ENCODE data around the gene SEPTIN6. TPM values are rescaled to one million over a fixed set of nuclear protein-coding genes. Genes with fewer than 3 reads are reported as not detected.

SEPTIN6 gene
- total and polyA plus RNA-seq, 2 donors (not counting 3 experiments of a cell fraction or from before 2014, with no cell fraction given) = 23.1 to 31.8 TPM

- CTCF ChIA-PET = no interaction called here
- intact Hi-C loops (cut with micrococcal nuclease) = no loop called here
- Histone ChIP-seq H4K20me1 (replicated peaks; ENCODE audit: control insufficient read depth, extremely low read depth, insufficient read depth, low read length) (no peaks in the 10 kb centered on the region), H2AFZ (ENCODE audit: low read depth, low read length) (no peak overlapping the region), H3K4me2 (ENCODE audit: insufficient read depth, low read length) (no peak overlapping the region), H3K36me3 (ENCODE audit: control insufficient read depth in 2 of 2, extremely low read depth in 1 of 2, insufficient read depth in 2 of 2, low read length in 2 of 2) (no peaks in the 10 kb centered on the region), H3K9me1 (replicated peaks; ENCODE audit: control insufficient read depth, extremely low read depth, insufficient read depth, low read length) (no peaks in the 10 kb centered on the region), H3K9me3 (replicated peaks; ENCODE audit: control insufficient read depth, insufficient read depth, low read length) (no peaks in the 10 kb centered on the region), H3K27ac (ENCODE audit: insufficient read depth, low read depth, low read length) (no peak overlapping the region), H3K4me3 (replicated peaks in 1 of 3; ENCODE audit: insufficient read depth in 1 of 3, low read depth in 1 of 3, low read length in 3 of 3) (no peak overlapping the region), H3K4me1 (ENCODE audit: control insufficient read depth, extremely low read depth, insufficient read depth, low read length) (no peaks in the 10 kb centered on the region), H3K79me2 (ENCODE audit: control insufficient read depth, insufficient read depth, low read length) (no peaks in the 10 kb centered on the region), H3K9ac (replicated peaks; ENCODE audit: extremely low read depth, insufficient read depth, low read length) (no peak overlapping the region), H3K27me3 (ENCODE audit: control insufficient read depth in 2 of 2, insufficient read depth in 2 of 2, low read length in 2 of 2) (no peaks in the 10 kb centered on the region)
- DNase-seq (ENCODE audit: low read depth, low spot score) = no peak
- dilution Hi-C loops (cut with MboI; ENCODE audit: extremely low pct_ligation_motif_present, low sequenced_read_pairs) = no loop called here
- no TSS peak for BruUV-seq (replicated peaks)
- TF ChIP-seq MYC (IDR thresholded peaks at IDR 0.05; ENCODE audit: low read depth, low read length) (no peak), CTCF (IDR thresholded peaks at IDR 0.05; ENCODE audit: extremely low read depth in 1 of 2, insufficient read depth in 1 of 2, low read depth in 1 of 2, low read length in 2 of 2) (no peak), EZH2 (IDR thresholded peaks at IDR 0.05; ENCODE audit: borderline replicate concordance, low read depth, low read length, severe bottlenecking) (no peak), FOS (IDR thresholded peaks at IDR 0.05; ENCODE audit: borderline replicate concordance, insufficient read depth, low read length) (no peak), GATA2 (IDR thresholded peaks at IDR 0.05; ENCODE audit: insufficient read depth, insufficient read length, low read depth, low read length) (no peak), MAX (IDR thresholded peaks at IDR 0.05; ENCODE audit: insufficient read depth, insufficient read length) (no peak), JUN (IDR thresholded peaks at IDR 0.05; ENCODE audit: borderline replicate concordance, insufficient read depth, insufficient read length, low read depth) (no peak), POLR2AphosphoS5 (IDR thresholded peaks at IDR 0.05; ENCODE audit: insufficient read depth, low read depth, low read length) (no peak), POLR2A (IDR thresholded peaks at IDR 0.05; ENCODE audit: low read depth, low read length) (no peak)
- POLR2A ChIA-PET = no interaction called here
- no peak for FAIRE-seq
These were observed 16.0 kb upstream of the SEPTIN6 start for GRCh38 chrX:119708936-119709335.

Measured in endothelial cell of umbilical vein (primary cell).